DND-41 (cell line): Measurements from ENCODE around the gene SEMA7A.

Source experiments
- CTCF ChIP-seq: IDR thresholded peaks from 2 replicates; pipeline ENCODE4 v1.5.1; 2012; ENCODE audit warnings: borderline replicate concordance, low read length, moderate library complexity, mild to moderate bottlenecking; ENCODE audit not compliant: poor library complexity, severe bottlenecking; ENCODE audit errors: extremely low read depth
- EZH2 ChIP-seq: IDR thresholded peaks from 3 replicates; pipeline ENCODE4 v1.6.1; 2012; ENCODE audit warnings: borderline replicate concordance, low read depth, mild to moderate bottlenecking, moderate library complexity, low read length, inconsistent platforms; ENCODE audit not compliant: severe bottlenecking

GRCh38 chr15:74441248-74441941, 7.6 kb upstream of the SEMA7A start:
- TF ChIP-seq CTCF (no peak), EZH2 (no peak)
